ENCODE measurements around the gene TRPV4.
A peak's percentile ranks its signal among the peaks of the same experiment; 100 is the strongest.

Gene TRPV4

GRCh38 chr12:109804820-109805761, 28.1 kb downstream of the TRPV4 start:
- peak; percentile 12 for DNase-seq

DNA sequence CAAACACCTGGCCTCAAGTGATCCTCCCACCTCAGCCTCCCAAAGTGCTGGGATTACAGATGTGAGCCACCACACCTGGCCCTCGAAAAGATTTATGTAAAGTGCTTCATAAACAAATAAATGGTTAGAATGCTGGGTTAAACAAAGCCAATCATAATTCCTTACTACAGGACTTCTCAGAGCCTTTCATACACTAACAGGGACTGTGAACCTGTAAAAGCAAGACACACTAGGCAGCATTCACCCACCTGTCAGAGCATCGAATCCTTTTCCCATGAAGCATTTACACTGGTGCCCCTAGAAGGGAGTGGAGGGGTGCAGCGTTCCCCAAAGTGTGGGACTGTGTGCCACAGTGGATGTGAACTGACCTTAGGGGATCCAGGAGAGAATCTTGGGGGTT, 29.5 kb downstream of the TRPV4 start:
- DNase-seq, result no peak

GRCh38 chr12:109802828-109803227, 30.4 kb downstream of the TRPV4 start:
- no peak for DNase-seq

GRCh38 chr12:109800536-109800935, 32.7 kb downstream of the TRPV4 start:
- DNase-seq, result no peak

DNA sequence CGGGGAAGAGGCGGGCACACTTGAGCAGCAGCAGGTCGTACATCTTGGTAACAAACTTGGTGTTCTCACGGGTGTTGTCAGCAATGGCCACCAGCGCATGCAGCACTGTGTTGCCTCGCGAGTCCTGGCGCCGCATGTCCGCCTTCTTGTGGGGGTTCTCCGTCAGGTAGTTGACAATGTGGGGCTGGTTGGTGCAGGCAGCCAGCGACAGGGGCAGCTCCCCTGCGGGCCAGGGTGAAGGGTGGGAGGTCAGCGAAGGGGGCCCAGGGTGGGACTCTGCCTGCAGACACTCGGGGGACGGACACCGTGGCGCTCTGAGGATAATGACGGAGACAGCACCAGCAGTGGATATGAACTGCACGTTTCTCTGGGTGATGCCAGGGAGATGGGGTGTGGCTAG, 34.5 kb downstream of the TRPV4 start:
- no peak for DNase-seq

DNA sequence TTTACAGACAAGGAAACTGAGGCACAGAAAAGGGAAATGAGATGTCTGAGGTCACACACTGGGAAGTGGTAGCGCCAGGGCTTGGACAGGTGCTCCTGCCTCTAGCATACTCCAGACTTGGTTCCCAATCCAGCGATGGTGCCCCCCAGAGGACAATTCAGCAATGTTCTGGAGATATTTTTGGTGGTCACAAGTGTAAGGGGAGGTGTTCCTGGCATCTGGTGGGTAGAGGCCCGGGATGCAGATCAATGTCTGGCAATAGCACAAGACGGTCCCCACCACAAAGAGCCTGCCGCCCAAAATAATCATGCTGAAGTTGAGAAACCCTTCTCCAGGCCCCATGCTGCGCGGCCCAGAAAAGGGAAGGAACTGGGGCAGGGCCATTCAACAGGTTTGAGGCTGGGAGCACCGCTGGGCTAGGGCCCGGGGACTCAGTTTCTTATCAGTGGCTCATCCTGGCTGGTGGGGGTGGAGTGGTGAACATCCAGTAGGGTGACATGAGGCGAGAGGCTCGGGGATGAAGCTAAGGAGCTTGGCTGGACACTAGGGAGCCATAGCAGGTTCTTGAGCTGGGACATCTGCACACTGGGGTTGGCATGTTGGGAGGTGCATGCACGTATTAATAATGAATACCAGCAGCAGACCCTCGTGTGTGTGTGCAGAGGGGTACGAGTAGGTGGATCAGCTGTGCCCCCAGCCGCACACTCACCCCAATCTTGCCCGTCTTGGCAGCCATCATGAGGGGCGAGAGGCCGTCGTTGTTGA, 35.1 kb downstream of the TRPV4 start:
- no peak for DNase-seq

DNA sequence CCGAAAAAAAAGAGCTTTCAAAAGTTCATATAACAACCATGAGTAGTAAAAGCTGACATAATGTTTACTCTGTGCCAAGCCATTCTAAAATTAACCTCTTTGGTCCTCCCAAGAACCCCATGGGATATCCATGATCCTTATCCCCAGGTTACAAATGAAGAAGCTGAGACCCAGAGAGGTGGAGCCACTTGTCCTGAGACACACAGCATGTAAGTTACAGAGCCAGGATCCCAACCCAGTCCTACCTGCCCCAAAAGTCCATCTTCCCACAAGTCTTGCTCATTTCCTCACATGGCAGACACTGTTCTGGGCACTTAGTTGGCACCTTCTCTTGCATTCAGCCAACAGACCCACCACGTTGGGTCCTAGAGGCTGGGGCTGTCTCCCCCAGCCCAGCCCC, 37.1 kb downstream of the TRPV4 start:
- no peak for DNase-seq

DNA sequence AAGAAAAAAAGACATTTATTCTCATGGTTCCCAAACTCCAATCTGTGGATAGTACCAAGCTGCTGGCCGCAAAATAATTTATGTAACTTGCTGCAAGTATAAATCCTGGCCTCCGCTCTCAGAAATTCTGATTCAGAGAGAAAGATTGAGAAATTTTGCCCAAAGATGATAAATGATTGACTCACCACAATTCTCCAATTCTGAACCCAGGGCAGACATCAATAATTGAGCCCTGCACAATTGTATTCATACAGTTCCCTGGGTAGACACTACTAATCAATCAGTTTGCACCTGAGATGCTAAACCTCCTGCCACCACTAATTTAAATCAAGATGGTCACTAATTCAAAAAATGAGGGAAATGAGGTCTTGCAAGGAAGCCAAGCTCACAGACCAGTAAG, 38.2 kb downstream of the TRPV4 start:
- DNase-seq, result no peak

DNA sequence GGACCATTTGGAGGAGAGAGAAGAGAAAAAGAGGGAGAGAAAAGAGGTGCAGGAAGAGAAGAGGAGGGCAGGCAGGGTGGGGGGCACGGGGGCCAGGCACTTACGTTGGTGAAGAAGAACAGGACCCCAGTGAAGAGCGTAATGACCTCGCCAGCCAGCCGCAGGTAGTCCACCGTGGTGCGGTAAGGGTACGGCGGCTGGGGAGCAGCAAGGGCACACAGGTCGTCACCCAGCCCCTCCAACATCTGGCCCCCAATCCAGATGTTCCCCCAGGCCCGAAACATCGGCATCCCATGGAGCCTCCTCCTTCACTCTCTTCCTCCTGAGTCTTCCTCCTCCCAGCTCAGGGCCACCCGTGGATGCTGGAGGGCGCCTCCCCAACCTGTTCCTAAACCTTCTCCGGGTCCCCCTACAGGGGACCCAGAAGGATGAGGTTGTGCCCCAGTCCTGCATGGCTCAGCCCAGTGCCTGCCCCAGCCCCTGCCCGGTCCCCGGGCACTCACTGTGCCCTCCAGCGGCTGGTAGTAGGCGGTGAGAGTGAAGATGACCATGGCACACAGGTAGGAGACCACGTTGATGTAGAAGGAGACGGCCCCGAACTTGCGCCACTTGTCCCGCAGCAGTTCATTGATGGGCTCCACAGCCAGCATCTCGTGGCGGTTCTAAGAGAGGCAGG, 39.2 kb downstream of the TRPV4 start:
- no peak for DNase-seq

GRCh38 chr12:109793411-109793810, 39.8 kb downstream of the TRPV4 start:
- no peak for DNase-seq

DNA sequence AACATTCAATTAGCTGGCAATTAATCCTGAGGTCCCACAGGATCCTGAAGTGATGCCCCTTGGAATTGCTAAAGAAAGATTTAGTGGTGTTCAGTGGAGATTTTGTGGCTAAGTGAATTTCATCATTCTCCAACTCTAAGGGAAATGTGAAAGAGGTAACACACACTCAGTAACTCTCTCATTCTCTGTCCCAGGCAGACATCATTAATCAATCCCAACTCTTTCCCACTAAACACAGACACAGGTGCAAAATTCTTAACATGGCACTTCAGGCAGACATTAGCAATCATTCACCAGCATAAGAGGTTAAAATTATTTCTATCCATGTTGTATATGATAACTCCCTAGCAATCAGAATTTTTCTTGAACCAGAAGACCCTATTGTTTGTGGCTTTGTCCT, 40.2 kb downstream of the TRPV4 start:
- no peak for DNase-seq

DNA sequence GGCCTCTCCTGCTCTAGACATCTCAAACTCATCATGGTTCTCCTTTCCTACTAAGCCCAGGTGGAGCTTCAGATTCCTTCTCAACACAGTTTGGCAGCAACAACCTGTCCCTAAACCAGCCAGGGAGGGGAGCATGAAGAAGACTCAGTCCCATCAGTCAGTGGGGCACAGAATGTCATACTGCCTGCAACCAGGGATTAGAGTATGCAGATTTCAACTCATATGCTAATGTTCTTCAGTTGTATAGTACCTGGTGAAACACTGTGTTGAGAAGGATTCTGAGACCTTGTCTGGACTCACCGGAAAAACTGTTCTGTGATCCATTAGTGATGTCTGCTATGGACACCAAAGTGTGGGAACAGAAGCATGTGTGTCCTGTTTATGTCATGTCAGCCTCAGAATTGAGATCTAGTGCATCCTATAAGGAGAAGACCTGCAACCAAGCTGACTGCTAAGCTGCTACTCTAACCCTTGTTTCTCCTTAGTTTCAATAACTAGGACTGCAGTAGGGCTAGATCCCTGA, 43.6 kb downstream of the TRPV4 start:
- no peak for DNase-seq

DNA sequence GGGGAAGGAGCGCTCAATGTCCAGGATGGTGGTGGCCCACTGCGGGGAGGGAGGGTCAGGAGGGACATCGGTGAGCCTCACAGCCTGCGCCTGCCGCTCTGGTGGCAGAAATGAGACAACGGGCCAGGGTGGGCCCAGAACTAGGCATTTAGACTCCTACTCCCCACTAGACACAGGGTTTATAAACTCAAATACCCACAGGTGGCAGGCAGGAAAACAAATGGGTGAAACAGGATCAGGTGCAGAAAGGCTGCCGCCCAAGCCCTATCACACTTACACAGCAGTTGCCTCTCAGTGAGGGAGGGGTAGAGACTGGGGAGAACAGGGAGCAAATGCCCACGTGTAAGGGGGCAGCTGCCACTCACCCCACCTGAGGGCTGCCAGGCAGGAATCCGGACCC, 46.4 kb downstream of the TRPV4 start:
- DNase-seq, result no peak

DNA sequence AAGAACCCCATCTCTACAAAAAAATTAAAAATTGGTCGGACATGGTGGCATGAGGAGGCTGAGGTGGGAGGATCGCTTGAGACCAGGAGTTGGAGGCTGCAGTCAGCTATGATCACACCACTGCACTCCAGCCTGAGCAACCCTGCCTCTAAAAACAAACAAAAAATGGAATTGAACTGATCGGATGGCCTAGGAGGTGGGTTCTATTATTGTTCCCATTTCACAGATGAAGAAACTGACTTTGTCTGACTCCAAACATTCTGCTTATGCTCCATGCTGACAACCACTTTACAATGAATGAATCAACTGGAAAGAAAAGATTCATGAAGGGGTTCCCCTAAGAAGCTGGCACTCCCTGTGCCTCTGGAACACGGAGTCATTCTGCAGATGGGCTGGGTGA, 47.3 kb downstream of the TRPV4 start:
- DNase-seq, result no peak

GRCh38 chr12:109783965-109784244, 49.3 kb downstream of the TRPV4 start:
- DNase-seq, result no peak

- no peak for DNase-seq
These were observed 49.8 kb downstream of the TRPV4 start for GRCh38 chr12:109783135-109783964.

- no peak for DNase-seq
These were observed 50.9 kb downstream of the TRPV4 start for GRCh38 chr12:109782326-109782703.

- no peak for DNase-seq
These were observed 51.4 kb downstream of the TRPV4 start for GRCh38 chr12:109781668-109782325.

GRCh38 chr12:109779382-109779781, 53.8 kb downstream of the TRPV4 start:
- DNase-seq, result no peak

GRCh38 chr12:109778684-109779083, 54.5 kb downstream of the TRPV4 start:
- DNase-seq, result no peak

DNA sequence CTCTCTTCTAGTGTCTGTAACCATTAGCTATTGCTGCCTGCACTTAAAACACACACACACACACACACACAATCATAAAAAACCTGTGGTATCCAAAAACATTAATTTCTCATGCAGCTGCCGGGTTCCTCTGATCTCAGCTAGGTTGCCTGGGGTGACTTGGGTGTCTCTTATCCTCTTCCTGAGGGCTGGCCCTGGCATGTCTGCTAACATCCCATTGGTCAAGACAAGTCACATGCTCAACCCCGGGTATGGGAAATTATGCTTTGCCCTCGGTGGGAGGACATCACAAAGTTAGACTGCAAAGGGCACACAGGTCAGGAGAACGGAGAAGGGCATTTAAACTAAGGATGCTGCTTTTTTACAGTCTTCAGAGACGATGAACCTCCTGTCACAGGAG, 55.7 kb downstream of the TRPV4 start:
- peak; percentile 22 for DNase-seq

- DNase-seq, result no peak
These were observed 56.6 kb downstream of the TRPV4 start for GRCh38 chr12:109776624-109777023.

Measured in NCI-H446 treated with DMSO at 0.1 percent for 48 hours (cell line).